ENCODE data around the gene TRIM2. TPM values are rescaled to one million over a fixed set of nuclear protein-coding genes. Genes with fewer than 3 reads are reported as not detected.
A peak's percentile ranks its signal among the peaks of the same experiment; 100 is the strongest.

TRIM2 gene
- total RNA-seq, 1 experiment from 2014 or later, result 41.4 TPM

GRCh38 chr4:153255233-153255632 lies 51.0 kb downstream of the TRIM2 start:
- H3K9me3 ChIP-seq (ENCODE audit: control insufficient read depth in 1 of 2, insufficient read depth in 1 of 2, low read depth in 1 of 2, low read length in 2 of 2), result no peaks in the 10 kb centered on the region
- H3K4me3 ChIP-seq (replicated peaks in 1 of 2; ENCODE audit: low read depth in 1 of 2, low read length in 2 of 2), result no peak overlapping the region
- no peak overlapping the region for H3K27ac ChIP-seq (ENCODE audit: low read depth, low read length)
- RAD21 ChIA-PET (ENCODE audit: low non-redundant PET in 1 of 2, low total read pairs in 2 of 2, uncharacterized antibody in 2 of 2, unreplicated experiment in 2 of 2), result no interaction called here
- H3K4me1 ChIP-seq (ENCODE audit: control insufficient read depth in 1 of 2, insufficient read depth in 2 of 2, low read length in 2 of 2), result no peaks in the 10 kb centered on the region; a peak in 1 of 4 replicates
- H3K79me2 ChIP-seq (ENCODE audit: insufficient read depth, low read length), result no peaks in the 10 kb centered on the region
- no peaks in the 10 kb centered on the region for H3K9me2 ChIP-seq (ENCODE audit: insufficient read depth)
- no peaks in the 10 kb centered on the region for H3K36me3 ChIP-seq (ENCODE audit: control insufficient read depth in 1 of 2, insufficient read depth in 2 of 2, low read length in 2 of 2)
- POLR2A ChIA-PET, result no interaction called here
- intact Hi-C loops (cut with micrococcal nuclease), result no loop called here
- no peak overlapping the region for H2AFZ ChIP-seq (ENCODE audit: low read depth, low read length, poor library complexity, severe bottlenecking)
- BruUV-seq (replicated peaks), result no TSS peak
- H3K27me3 ChIP-seq (ENCODE audit: insufficient read depth, low read length), result no peaks in the 10 kb centered on the region
- no peaks in the 10 kb centered on the region for H4K20me1 ChIP-seq (ENCODE audit: insufficient read depth)
- no peak for DNase-seq (ENCODE audit: low read depth, low spot score)
- TF ChIP-seq ZFX (IDR thresholded peaks at IDR 0.05) (no peak), JUND (IDR thresholded peaks at IDR 0.05) (no peak), REST (IDR thresholded peaks at IDR 0.05; ENCODE audit: low read depth) (no peak), SRF (IDR thresholded peaks at IDR 0.05; ENCODE audit: low read depth) (no peak), FOSL1 (IDR thresholded peaks at IDR 0.05; ENCODE audit: low read depth) (no peak), SP1 (IDR thresholded peaks at IDR 0.05; ENCODE audit: low read depth) (no peak), POLR2AphosphoS5 (IDR thresholded peaks at IDR 0.05; ENCODE audit: low read depth, low read length) (no peak)
- ATAC-seq, result no peak
- H3K4me2 ChIP-seq (ENCODE audit: low read length), result no peak overlapping the region
- H3K9ac ChIP-seq (ENCODE audit: low read length), result no peak overlapping the region
- CTCF ChIA-PET, result no interaction called here

DNA sequence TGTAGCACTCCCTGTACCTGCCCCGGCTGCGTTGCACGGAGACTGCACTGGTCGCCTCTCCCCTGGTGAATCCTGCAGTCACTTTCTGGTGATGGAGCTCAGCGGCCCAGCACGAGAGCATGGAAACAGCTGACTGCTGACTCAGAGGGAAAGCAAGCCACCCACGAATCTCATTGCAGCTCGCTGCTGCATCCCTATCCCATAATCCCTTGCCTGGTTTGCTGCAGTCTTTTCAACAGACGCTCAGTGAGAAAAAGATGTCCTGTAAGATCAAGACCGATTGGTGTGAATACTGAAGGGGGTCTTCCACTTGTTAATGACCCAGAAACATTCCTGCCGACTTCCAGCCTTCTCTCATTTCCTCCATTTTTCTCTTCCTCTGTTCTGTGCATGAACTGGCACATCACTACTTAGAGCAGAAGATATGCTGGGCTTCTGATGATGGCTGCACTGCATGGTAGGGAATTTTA lies 52.9 kb downstream of the TRIM2 start:
- Histone ChIP-seq H3K27me3 (ENCODE audit: insufficient read depth, low read length) (no peaks in the 10 kb centered on the region), H3K4me3 (replicated peaks in 1 of 2; ENCODE audit: low read depth in 1 of 2, low read length in 2 of 2) (no peak overlapping the region), H3K27ac (ENCODE audit: low read depth, low read length) (no peak overlapping the region), H3K4me1 (ENCODE audit: control insufficient read depth in 1 of 2, insufficient read depth in 2 of 2, low read length in 2 of 2) (no peaks in the 10 kb centered on the region), H2AFZ (ENCODE audit: low read depth, low read length, poor library complexity, severe bottlenecking) (no peak overlapping the region), H3K4me2 (ENCODE audit: low read length) (no peak overlapping the region), H3K36me3 (ENCODE audit: control insufficient read depth in 1 of 2, insufficient read depth in 2 of 2, low read length in 2 of 2) (no peaks in the 10 kb centered on the region), H3K9ac (ENCODE audit: low read length) (no peak overlapping the region), H3K9me2 (ENCODE audit: insufficient read depth) (no peaks in the 10 kb centered on the region), H4K20me1 (ENCODE audit: insufficient read depth) (no peaks in the 10 kb centered on the region), H3K79me2 (ENCODE audit: insufficient read depth, low read length) (no peaks in the 10 kb centered on the region), H3K9me3 (ENCODE audit: control insufficient read depth in 1 of 2, insufficient read depth in 1 of 2, low read depth in 1 of 2, low read length in 2 of 2) (no peaks in the 10 kb centered on the region; a peak in 1 of 4 replicates)
- intact Hi-C loops (cut with micrococcal nuclease), result no loop called here
- DNase-seq (ENCODE audit: low read depth, low spot score) (no peak), ATAC-seq (no peak)
- ChIA-PET RAD21 (ENCODE audit: low non-redundant PET in 1 of 2, low total read pairs in 2 of 2, uncharacterized antibody in 2 of 2, unreplicated experiment in 2 of 2) (no interaction called here), CTCF (interaction anchor here (1.6 kb wide), 1 partner anchor 24 kb away, joined by 3 read pairs; no protein-coding TSS in a partner anchor), POLR2A (no interaction called here)
- no TSS peak for BruUV-seq (replicated peaks)
- 0 out of 2 replicates have a peak, but pooled peaks have one; percentile 21 for TF ChIP-seq EGR1 (IDR thresholded peaks at IDR 0.05; ENCODE audit: low read depth)
- TF ChIP-seq ELF1 (IDR thresholded peaks at IDR 0.05; ENCODE audit: borderline replicate concordance, low read depth), result no peak

All from HCT116 (cell line).